Measurements from ENCODE around the gene SLC13A4. TPM values are rescaled to one million over a fixed set of nuclear protein-coding genes. Genes with fewer than 3 reads are reported as not detected.

The SLC13A4 gene
- total RNA-seq, 2 donors from 2014 or later: 1.8 to 3.2 TPM

- Mint-ChIP-seq H3K36me3 (ENCODE audit: low read depth) (peaks cover 17% of the 10 kb centered on the region), H3K27ac (no peak overlapping the region), H3K4me1 (peaks cover 29% of the 10 kb centered on the region), H3K9me3 (no peaks in the 10 kb centered on the region), H3K4me3 (peak overlapping the region; percentile 91), H3K27me3 (ENCODE audit: insufficient read depth) (no peaks in the 10 kb centered on the region)
- Histone ChIP-seq H3K36me3 (ENCODE audit: control insufficient read depth, insufficient read depth, low read length) (no peaks in the 10 kb centered on the region), H3K27me3 (ENCODE audit: control insufficient read depth, insufficient read depth, low read length, poor library complexity, severe bottlenecking) (no peaks in the 10 kb centered on the region), H3K9me3 (ENCODE audit: control insufficient read depth, low read length) (no peaks in the 10 kb centered on the region), H3K9ac (ENCODE audit: extremely low read depth, low read length, poor library complexity, severe bottlenecking) (no peak overlapping the region), H3K27ac (ENCODE audit: low read depth, low read length) (no peak overlapping the region), H3K4me1 (ENCODE audit: control insufficient read depth, insufficient read depth, low read length) (peaks cover 5% of the 10 kb centered on the region), H3K4me3 (ENCODE audit: low read length) (no peak overlapping the region)
- 83 to 86% methylated on average over 1 to 3 of the region's 3 CpGs for WGBS, 2 experiments (ENCODE audit: insufficient coverage in 1 of 2, insufficient read length in 1 of 2)
- no peak for DNase-seq
- TF ChIP-seq CTCF (conservative IDR thresholded peaks at IDR 0.05): no peak
These were observed 63.9 kb downstream of the SLC13A4 start for GRCh38 chr7:135664046-135664589.

- Mint-ChIP-seq H3K27me3 (ENCODE audit: insufficient read depth) (no peaks in the 10 kb centered on the region), H3K9me3 (no peaks in the 10 kb centered on the region), H3K4me1 (peaks cover 38% of the 10 kb centered on the region), H3K27ac (peak within 1 kb of the TSS; percentile 96), H3K36me3 (ENCODE audit: low read depth) (peaks cover 3% of the 10 kb centered on the region), H3K4me3 (peak within 1 kb of the TSS; percentile 91)
- peak; percentile 99 for DNase-seq
- H3K4me1 ChIP-seq (ENCODE audit: control insufficient read depth, insufficient read depth, low read length): peaks cover 5% of the 10 kb centered on the region
- no peaks in the 10 kb centered on the region for H3K9me3 ChIP-seq (ENCODE audit: control insufficient read depth, low read length)
- 0% methylated on average over 18 to 60 of the region's 60 CpGs for WGBS, 2 experiments (ENCODE audit: insufficient coverage in 1 of 2, insufficient read length in 1 of 2)
- peak within 1 kb of the TSS; percentile 74 for H3K27ac ChIP-seq (ENCODE audit: low read depth, low read length)
- H3K36me3 ChIP-seq (ENCODE audit: control insufficient read depth, insufficient read depth, low read length): no peaks in the 10 kb centered on the region
- peak; percentile 81 for TF ChIP-seq CTCF (conservative IDR thresholded peaks at IDR 0.05)
- peak within 1 kb of the TSS; percentile 90 for H3K4me3 ChIP-seq (ENCODE audit: low read length)
- H3K27me3 ChIP-seq (ENCODE audit: control insufficient read depth, insufficient read depth, low read length, poor library complexity, severe bottlenecking): no peaks in the 10 kb centered on the region
- H3K9ac ChIP-seq (ENCODE audit: extremely low read depth, low read length, poor library complexity, severe bottlenecking): peak within 1 kb of the TSS; percentile 66
These were observed 65.4 kb downstream of the SLC13A4 start, which contains the start of gene STMP1 for GRCh38 chr7:135662373-135663114. Gene STMP1, plus strand, starts transcription at chr7:135662514.

- Mint-ChIP-seq H3K27ac (peak overlapping the region; percentile 87), H3K9me3 (no peaks in the 10 kb centered on the region), H3K4me1 (peaks cover 38% of the 10 kb centered on the region), H3K4me3 (peak overlapping the region; percentile 91), H3K27me3 (ENCODE audit: insufficient read depth) (no peaks in the 10 kb centered on the region), H3K36me3 (ENCODE audit: low read depth) (peaks cover 3% of the 10 kb centered on the region)
- no peak for DNase-seq
- Histone ChIP-seq H3K9me3 (ENCODE audit: control insufficient read depth, low read length) (no peaks in the 10 kb centered on the region), H3K9ac (ENCODE audit: extremely low read depth, low read length, poor library complexity, severe bottlenecking) (no peak overlapping the region), H3K27me3 (ENCODE audit: control insufficient read depth, insufficient read depth, low read length, poor library complexity, severe bottlenecking) (no peaks in the 10 kb centered on the region), H3K4me3 (ENCODE audit: low read length) (peak overlapping the region; percentile 90), H3K4me1 (ENCODE audit: control insufficient read depth, insufficient read depth, low read length) (peaks cover 5% of the 10 kb centered on the region), H3K27ac (ENCODE audit: low read depth, low read length) (peak overlapping the region; percentile 52), H3K36me3 (ENCODE audit: control insufficient read depth, insufficient read depth, low read length) (no peaks in the 10 kb centered on the region)
- no peak for TF ChIP-seq CTCF (conservative IDR thresholded peaks at IDR 0.05)
- WGBS, 2 experiments (ENCODE audit: insufficient coverage in 1 of 2, insufficient read length in 1 of 2): 16 to 47% methylated on average over 7 to 17 of the region's 17 CpGs
These were observed 65.9 kb downstream of the SLC13A4 start for GRCh38 chr7:135662123-135662372.
